RWPE2 (cell line): Measurements from ENCODE around the gene IRAK1.

Experiments used
- ATAC-seq: fragments of 200-7000 bp; cut with Tn5 transposase; 3 replicates; pipeline ENCODE4 v1.9.1; 2021; ENCODE audit warnings: low read depth
- DNase-seq: peaks from one replicate; pipeline ENCODE4 v3.0.0-alpha.2; 2020; ENCODE audit warnings: low spot score
- H3K27ac ChIP-seq: fragments of 450-650 bp; 2 replicates; pipeline ENCODE4 v1.5.1; 2017; ENCODE audit warnings: mild to moderate bottlenecking; ENCODE audit not compliant: poor library complexity, severe bottlenecking
- H3K27me3 ChIP-seq: fragments of 250-450 bp; sonication (Bioruptor Pico); 2 replicates; pipeline ENCODE4 v1.5.1; 2021; ENCODE audit warnings: mild to moderate bottlenecking, moderate library complexity; ENCODE audit not compliant: insufficient read depth, poor library complexity, severe bottlenecking
- H3K36me3 ChIP-seq: fragments of 250-450 bp; sonication (Bioruptor Pico); 2 replicates; pipeline ENCODE4 v1.5.1; 2020; ENCODE audit warnings: low read depth, mild to moderate bottlenecking, moderate library complexity
- H3K4me1 ChIP-seq: fragments of 250-450 bp; sonication (Bioruptor Pico); 2 replicates; pipeline ENCODE4 v1.5.1; 2021; ENCODE audit warnings: mild to moderate bottlenecking, moderate library complexity; ENCODE audit not compliant: insufficient read depth, poor library complexity, severe bottlenecking
- H3K4me3 ChIP-seq: fragments of 250-450 bp; sonication (Bioruptor Pico); 2 replicates; pipeline ENCODE4 v1.5.1; 2021; ENCODE audit warnings: mild to moderate bottlenecking, moderate library complexity; ENCODE audit not compliant: severe bottlenecking
- H3K9me3 ChIP-seq: fragments of 250-450 bp; sonication (Bioruptor Pico); 2 replicates; pipeline ENCODE4 v1.5.1; 2021; ENCODE audit warnings: mild to moderate bottlenecking, moderate library complexity; ENCODE audit not compliant: severe bottlenecking
- TF ChIP-seq, protein P1 (sequence below): fragments of 450-650 bp; IDR thresholded peaks from one replicate; pipeline ENCODE4 v1.5.1; 2017; ENCODE audit warnings: mild to moderate bottlenecking, moderate library complexity; ENCODE audit not compliant: poor library complexity, severe bottlenecking

IRAK1 gene

GRCh38 chrX:154030266-154030665 lies 10.6 kb upstream of the IRAK1 start:
- no peak for DNase-seq

DNA sequence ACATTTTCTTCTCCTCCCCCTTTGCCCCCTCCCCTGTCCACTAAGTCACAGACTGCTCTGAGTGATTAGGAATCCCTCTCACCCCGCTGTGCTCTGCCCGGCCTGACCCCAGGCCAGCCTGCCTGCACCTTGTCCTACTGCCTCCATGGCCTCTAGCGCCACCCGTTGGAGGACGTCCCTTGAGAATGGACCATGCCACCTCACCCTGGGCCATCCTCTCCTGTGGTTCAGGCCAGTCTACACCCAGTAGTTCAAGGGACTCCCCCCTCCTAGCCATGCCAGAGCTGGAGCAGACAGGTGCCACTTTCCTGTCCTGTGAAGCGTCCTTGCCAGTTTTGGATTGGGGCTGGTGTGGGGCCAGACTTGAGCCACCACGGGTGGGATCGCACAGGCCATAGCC lies 9.7 kb upstream of the IRAK1 start:
- ATAC-seq, result no peak
- Histone ChIP-seq H3K27me3 (no peaks in the 10 kb centered on the region), H3K9me3 (no peaks in the 10 kb centered on the region), H3K4me1 (no peaks in the 10 kb centered on the region), H3K36me3 (peaks cover 4% of the 10 kb centered on the region), H3K4me3 (no peak overlapping the region), H3K27ac (no peak overlapping the region)
- no peak for DNase-seq
- TF ChIP-seq, protein P1, sequence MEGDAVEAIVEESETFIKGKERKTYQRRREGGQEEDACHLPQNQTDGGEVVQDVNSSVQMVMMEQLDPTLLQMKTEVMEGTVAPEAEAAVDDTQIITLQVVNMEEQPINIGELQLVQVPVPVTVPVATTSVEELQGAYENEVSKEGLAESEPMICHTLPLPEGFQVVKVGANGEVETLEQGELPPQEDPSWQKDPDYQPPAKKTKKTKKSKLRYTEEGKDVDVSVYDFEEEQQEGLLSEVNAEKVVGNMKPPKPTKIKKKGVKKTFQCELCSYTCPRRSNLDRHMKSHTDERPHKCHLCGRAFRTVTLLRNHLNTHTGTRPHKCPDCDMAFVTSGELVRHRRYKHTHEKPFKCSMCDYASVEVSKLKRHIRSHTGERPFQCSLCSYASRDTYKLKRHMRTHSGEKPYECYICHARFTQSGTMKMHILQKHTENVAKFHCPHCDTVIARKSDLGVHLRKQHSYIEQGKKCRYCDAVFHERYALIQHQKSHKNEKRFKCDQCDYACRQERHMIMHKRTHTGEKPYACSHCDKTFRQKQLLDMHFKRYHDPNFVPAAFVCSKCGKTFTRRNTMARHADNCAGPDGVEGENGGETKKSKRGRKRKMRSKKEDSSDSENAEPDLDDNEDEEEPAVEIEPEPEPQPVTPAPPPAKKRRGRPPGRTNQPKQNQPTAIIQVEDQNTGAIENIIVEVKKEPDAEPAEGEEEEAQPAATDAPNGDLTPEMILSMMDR, result no peak

More at GRCh38 chrX:154030266-154030665, 10.6 kb upstream of the IRAK1 start:
- Histone ChIP-seq H3K4me3 (no peak overlapping the region), H3K27ac (no peak overlapping the region), H3K9me3 (no peaks in the 10 kb centered on the region), H3K36me3 (peaks cover 4% of the 10 kb centered on the region), H3K4me1 (no peaks in the 10 kb centered on the region), H3K27me3 (no peaks in the 10 kb centered on the region)
- TF ChIP-seq, protein P1, result no peak
- no peak for ATAC-seq

DNA sequence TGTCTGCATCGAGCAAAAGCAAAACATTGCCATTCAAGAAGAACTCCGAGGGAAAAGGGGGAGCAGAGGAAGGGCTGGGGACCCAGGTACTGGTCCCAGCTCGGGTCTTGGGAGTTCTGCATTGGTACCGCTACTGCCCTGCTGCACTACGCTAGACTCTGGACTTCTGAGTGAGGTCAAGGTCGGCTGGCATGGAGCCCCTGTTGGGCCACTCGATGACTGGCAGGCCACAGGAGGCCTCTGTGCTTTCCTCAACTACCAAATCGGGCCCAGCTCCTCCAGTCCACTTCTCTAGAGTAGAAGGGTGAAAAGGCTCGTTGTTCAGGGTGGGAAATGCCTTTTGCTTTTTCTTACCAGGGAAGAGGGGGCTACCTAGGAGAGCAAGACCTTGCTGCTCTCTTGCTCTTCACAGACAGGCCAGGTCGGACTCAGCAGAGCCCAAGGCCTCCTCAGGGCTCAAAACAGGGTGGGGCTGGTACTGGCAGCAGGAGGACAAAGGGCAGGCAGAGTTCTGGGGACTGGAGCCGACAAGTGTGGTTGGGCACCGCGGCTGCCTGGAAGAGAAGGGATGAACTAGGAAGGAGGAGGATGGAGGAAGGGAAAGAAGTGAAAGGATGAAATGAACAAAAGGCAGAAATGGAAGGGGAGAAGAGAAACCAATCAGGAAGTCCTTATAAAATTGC lies 8.9 kb upstream of the IRAK1 start:
- no peaks in the 10 kb centered on the region for H3K9me3 ChIP-seq

GRCh38 chrX:154027986-154028385 lies 8.3 kb upstream of the IRAK1 start:
- Histone ChIP-seq H3K36me3 (peaks cover 4% of the 10 kb centered on the region), H3K27ac (no peak overlapping the region), H3K4me1 (no peaks in the 10 kb centered on the region), H3K27me3 (no peaks in the 10 kb centered on the region), H3K9me3 (no peaks in the 10 kb centered on the region), H3K4me3 (no peak overlapping the region)
- TF ChIP-seq, protein P1, result no peak
- DNase-seq (no peak), ATAC-seq (no peak)

More for the DNA sequence above, 8.9 kb upstream of the IRAK1 start:
- H3K36me3 ChIP-seq, result peaks cover 4% of the 10 kb centered on the region
- no peak overlapping the region for H3K27ac ChIP-seq
- H3K4me3 ChIP-seq, result no peak overlapping the region
- TF ChIP-seq, protein P1, result no peak
- DNase-seq (no peak), ATAC-seq (no peak)
- H3K4me1 ChIP-seq, result no peaks in the 10 kb centered on the region
- H3K27me3 ChIP-seq, result no peaks in the 10 kb centered on the region

DNA sequence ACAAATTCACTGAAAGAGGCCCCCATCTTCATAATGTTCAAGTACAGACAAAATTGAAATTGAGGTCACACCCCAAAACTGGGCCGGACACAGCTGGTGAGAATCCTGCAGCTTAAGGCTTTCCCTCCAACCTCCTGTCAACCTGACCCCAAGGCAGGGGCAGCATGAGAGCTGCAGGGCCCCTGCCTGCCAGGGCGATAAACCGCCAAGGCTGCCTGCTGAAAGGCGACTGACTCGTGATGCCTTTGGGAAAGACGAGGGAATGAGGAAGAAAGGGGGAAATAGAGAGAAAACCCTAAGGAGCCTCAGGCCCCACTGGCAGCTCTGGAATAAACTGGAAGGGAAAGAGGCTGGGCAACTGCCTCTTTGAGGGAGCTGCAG lies 7.3 kb upstream of the IRAK1 start:
- ATAC-seq (no peak), DNase-seq (no peak)
- H3K4me3 ChIP-seq, result no peak overlapping the region
- H3K27me3 ChIP-seq, result no peaks in the 10 kb centered on the region
- TF ChIP-seq, protein P1, result no peak
- no peaks in the 10 kb centered on the region; the same call in none of the 2 replicates for H3K36me3 ChIP-seq
- H3K9me3 ChIP-seq, result no peaks in the 10 kb centered on the region
- H3K4me1 ChIP-seq, result no peaks in the 10 kb centered on the region
- H3K27ac ChIP-seq, result no peak overlapping the region
